Nephron progenitor cell (in vitro differentiated cells): ENCODE data around the gene RMI2.

Experiments
- DNase-seq: peaks from one replicate; pipeline ENCODE4 v3.0.0; 2021
- H3K27ac Mint-ChIP-seq: 2 replicates; pipeline ENCODE4 v1.8.0; 2021; ENCODE audit warnings: mild to moderate bottlenecking, moderate library complexity, mixed read lengths
- H3K27me3 Mint-ChIP-seq: 2 replicates; pipeline ENCODE4 v1.8.0; 2021; ENCODE audit warnings: mild to moderate bottlenecking, low read depth, mixed read lengths; ENCODE audit not compliant: poor library complexity
- H3K36me3 Mint-ChIP-seq: 2 replicates; pipeline ENCODE4 v1.8.0; 2021; ENCODE audit warnings: low read depth, mixed read lengths
- H3K4me1 Mint-ChIP-seq: 2 replicates; pipeline ENCODE4 v1.8.0; 2021; ENCODE audit warnings: mixed read lengths
- H3K4me3 Mint-ChIP-seq: 2 replicates; pipeline ENCODE4 v1.8.0; 2021; ENCODE audit warnings: mild to moderate bottlenecking, moderate library complexity, mixed read lengths
- H3K9me3 Mint-ChIP-seq: 2 replicates; pipeline ENCODE4 v1.8.0; 2021; ENCODE audit warnings: mild to moderate bottlenecking, moderate library complexity, mixed read lengths
- CTCF ChIP-seq: fragments of 200-600 bp; sonication (generic); IDR thresholded peaks from 2 replicates; pipeline ENCODE4 v1.5.0; 2021; ENCODE audit warnings: antibody characterized with exemption

Gene RMI2

GRCh38 chr16:11314309-11314894, 30.9 kb upstream of the RMI2 start:
- no peak for TF ChIP-seq CTCF
- Mint-ChIP-seq H3K36me3 (no peaks in the 10 kb centered on the region), H3K4me3 (no peak overlapping the region), H3K27me3 (peaks cover 17% of the 10 kb centered on the region), H3K9me3 (no peaks in the 10 kb centered on the region), H3K4me1 (peaks cover 34% of the 10 kb centered on the region), H3K27ac (no peak overlapping the region)
- no peak for DNase-seq

- Mint-ChIP-seq H3K36me3 (no peaks in the 10 kb centered on the region), H3K27me3 (peaks cover 17% of the 10 kb centered on the region), H3K4me1 (peaks cover 28% of the 10 kb centered on the region), H3K27ac (no peak overlapping the region), H3K9me3 (no peaks in the 10 kb centered on the region), H3K4me3 (no peak overlapping the region)
- peak; percentile 61 for DNase-seq
- peak; percentile 17 for TF ChIP-seq CTCF
Observed at GRCh38 chr16:11315510-11315909, 29.7 kb upstream of the RMI2 start.

- no peak for TF ChIP-seq CTCF
- Mint-ChIP-seq H3K27ac (no peak overlapping the region), H3K4me3 (no peak overlapping the region), H3K4me1 (peaks cover 28% of the 10 kb centered on the region), H3K36me3 (no peaks in the 10 kb centered on the region), H3K27me3 (peaks cover 17% of the 10 kb centered on the region), H3K9me3 (no peaks in the 10 kb centered on the region)
- peak; percentile 33 for DNase-seq
Observed at GRCh38 chr16:11316331-11317015, 28.8 kb upstream of the RMI2 start.

GRCh38 chr16:11318817-11319216, 26.4 kb upstream of the RMI2 start:
- H3K27ac Mint-ChIP-seq, result no peak overlapping the region
- no peaks in the 10 kb centered on the region for H3K9me3 Mint-ChIP-seq
- H3K27me3 Mint-ChIP-seq, result peaks cover 17% of the 10 kb centered on the region
- DNase-seq, result no peak
- no peak for TF ChIP-seq CTCF
- H3K4me3 Mint-ChIP-seq, result no peak overlapping the region
- peaks cover 26% of the 10 kb centered on the region for H3K4me1 Mint-ChIP-seq
- H3K36me3 Mint-ChIP-seq, result no peaks in the 10 kb centered on the region

GRCh38 chr16:11319529-11320146, 25.6 kb upstream of the RMI2 start:
- H3K27ac Mint-ChIP-seq, result no peak overlapping the region
- DNase-seq, result no peak
- no peak overlapping the region for H3K4me3 Mint-ChIP-seq
- peaks cover 16% of the 10 kb centered on the region for H3K27me3 Mint-ChIP-seq
- no peaks in the 10 kb centered on the region for H3K36me3 Mint-ChIP-seq
- TF ChIP-seq CTCF, result no peak
- H3K9me3 Mint-ChIP-seq, result no peaks in the 10 kb centered on the region
- H3K4me1 Mint-ChIP-seq, result peaks cover 25% of the 10 kb centered on the region

- Mint-ChIP-seq H3K27me3 (peaks cover 12% of the 10 kb centered on the region), H3K4me3 (no peak overlapping the region), H3K36me3 (no peaks in the 10 kb centered on the region), H3K27ac (no peak overlapping the region), H3K4me1 (peaks cover 30% of the 10 kb centered on the region), H3K9me3 (no peaks in the 10 kb centered on the region)
- no peak for TF ChIP-seq CTCF
- no peak for DNase-seq
Observed at GRCh38 chr16:11320170-11320569, 25.1 kb upstream of the RMI2 start.
